Ascending aorta (tissue), 2 donors: ENCODE results near the gene SPG11. TPM values are rescaled to one million over a fixed set of nuclear protein-coding genes. Genes with fewer than 3 reads are reported as not detected.

Experiments used
- DNase-seq, 2 donors: peaks; one replicate each; pipeline ENCODE4 v3.0.0-alpha.2; 2019; ENCODE audit warnings: low spot score in 2 of 2
- H3K27ac ChIP-seq, 2 donors: fragments of 200-600 bp; sonication (generic); one replicate each; pipeline ENCODE4 v1.5.1; 2016 to 2017; ENCODE audit warnings: mild to moderate bottlenecking in 1 of 2
- H3K27me3 ChIP-seq: fragments of 200-600 bp; sonication (generic); one replicate; pipeline ENCODE4 v1.5.1; 2017
- H3K36me3 ChIP-seq, 2 donors: fragments of 200-600 bp; sonication (generic); one replicate each; pipeline ENCODE4 v1.5.1; 2016
- H3K4me1 ChIP-seq, 2 donors: fragments of 200-600 bp; sonication (generic); one replicate each; pipeline ENCODE4 v1.5.1; 2016 to 2017; ENCODE audit warnings: mild to moderate bottlenecking in 1 of 2
- H3K4me3 ChIP-seq, 2 donors: fragments of 200-600 bp; sonication (generic); one replicate each; pipeline ENCODE4 v1.5.1; 2016 to 2017; ENCODE audit warnings: mild to moderate bottlenecking in 1 of 2
- H3K9me3 ChIP-seq, 2 donors: fragments of 200-600 bp; sonication (generic); one replicate each; pipeline ENCODE4 v1.5.1; 2016
- CTCF ChIP-seq, 3 experiments: fragments of 200-600 bp in 2 of 3; fragments of 450-650 bp in 1 of 3; sonication (generic) in 2 of 3; IDR thresholded peaks; one replicate each; pipeline ENCODE4 v1.5.1; 2016 to 2019; ENCODE audit warnings: antibody characterized with exemption in 3 of 3, mild to moderate bottlenecking in 1 of 3, moderate library complexity in 1 of 3
- intact Hi-C: fragments of 100-400 bp; cut with DNase I; formaldehyde crosslinking; loops from one replicate; pipeline ENCODE4 v1.15.1; 2023
- total RNA-seq: library from RNA; depleted of rRNA; stranded (reverse); fragments of >200 nt; gene quantifications from one replicate; pipeline ENCODE4 v1.1.0, GENCODE V29; 2016

SPG11 gene
- total RNA-seq, 1 donor from 2014 or later, result 21.1 TPM

- peaks cover 0 to 14% of the 10 kb centered on the region in 2 donors for H3K4me1 ChIP-seq
- H3K36me3 ChIP-seq, result peaks cover 29 to 35% of the 10 kb centered on the region in 2 donors
- no peaks in the 10 kb centered on the region for H3K27me3 ChIP-seq
- TF ChIP-seq CTCF (IDR thresholded peaks at IDR 0.05), result no peak
- no peaks in the 10 kb centered on the region for H3K9me3 ChIP-seq
- intact Hi-C loops, result no loop called here
- no peak for DNase-seq
- H3K4me3 ChIP-seq, result no peak overlapping the region
- no peak overlapping the region for H3K27ac ChIP-seq
These were observed 4.4 kb downstream of the SPG11 start for GRCh38 chr15:44659056-44659455.

- no peak for TF ChIP-seq CTCF (IDR thresholded peaks at IDR 0.05)
- no peak overlapping the region for H3K4me3 ChIP-seq
- H3K36me3 ChIP-seq, result peaks cover 29 to 42% of the 10 kb centered on the region in 2 donors
- no peak overlapping the region for H3K27ac ChIP-seq
- intact Hi-C loops, result no loop called here
- H3K9me3 ChIP-seq, result no peaks in the 10 kb centered on the region
- H3K27me3 ChIP-seq, result no peaks in the 10 kb centered on the region
- peaks cover 0 to 11% of the 10 kb centered on the region in 2 donors for H3K4me1 ChIP-seq
- DNase-seq, result no peak
These were observed 6.1 kb downstream of the SPG11 start for GRCh38 chr15:44657378-44657777.

GRCh38 chr15:44656913-44657312 is 6.5 kb downstream of the SPG11 start:
- Histone ChIP-seq H3K9me3 (no peaks in the 10 kb centered on the region), H3K4me1 (peaks cover 0 to 6% of the 10 kb centered on the region in 2 donors), H3K27ac (no peak overlapping the region), H3K4me3 (no peak overlapping the region), H3K36me3 (peaks cover 31 to 43% of the 10 kb centered on the region in 2 donors), H3K27me3 (no peaks in the 10 kb centered on the region)
- no peak for TF ChIP-seq CTCF (IDR thresholded peaks at IDR 0.05)
- DNase-seq, result no peak
- intact Hi-C loops, result no loop called here

DNA sequence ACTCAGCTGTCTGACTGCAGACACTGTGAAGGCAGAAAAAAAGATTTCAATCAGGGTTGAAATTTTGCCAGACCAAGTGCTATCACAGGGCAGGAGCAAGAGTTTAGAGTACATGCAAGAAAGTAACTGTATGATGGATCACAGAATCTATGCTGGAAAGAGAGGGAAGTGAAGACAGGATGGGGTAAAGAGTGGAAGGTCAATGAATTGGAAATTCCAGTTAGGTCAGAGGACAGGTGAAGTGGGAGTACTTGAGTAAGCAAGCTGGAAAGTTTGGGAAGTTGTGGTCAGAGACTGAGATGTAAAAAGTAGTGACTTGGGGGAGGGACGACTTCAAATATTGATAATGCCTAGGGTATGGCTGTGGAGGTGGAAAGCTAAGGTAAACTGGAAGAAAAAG is 7.2 kb downstream of the SPG11 start:
- no peak for TF ChIP-seq CTCF (IDR thresholded peaks at IDR 0.05)
- no peak overlapping the region for H3K27ac ChIP-seq
- peaks cover 35 to 47% of the 10 kb centered on the region in 2 donors for H3K36me3 ChIP-seq
- no peak for DNase-seq
- H3K27me3 ChIP-seq, result no peaks in the 10 kb centered on the region
- H3K4me3 ChIP-seq, result no peak overlapping the region
- intact Hi-C loops, result no loop called here
- H3K9me3 ChIP-seq, result no peaks in the 10 kb centered on the region
- peaks cover 0 to 3% of the 10 kb centered on the region in 2 donors for H3K4me1 ChIP-seq

- H3K4me3 ChIP-seq, result no peak overlapping the region
- no peaks in the 10 kb centered on the region for H3K9me3 ChIP-seq
- H3K27me3 ChIP-seq, result no peaks in the 10 kb centered on the region
- intact Hi-C loops, result no loop called here
- no peak overlapping the region for H3K27ac ChIP-seq
- TF ChIP-seq CTCF (IDR thresholded peaks at IDR 0.05), result no peak
- no peak for DNase-seq
- H3K36me3 ChIP-seq, result peaks cover 40 to 61% of the 10 kb centered on the region in 2 donors
- H3K4me1 ChIP-seq, result no peaks in the 10 kb centered on the region
These were observed 8.6 kb downstream of the SPG11 start for GRCh38 chr15:44654858-44655257.

- DNase-seq, result no peak
- no peak for TF ChIP-seq CTCF (IDR thresholded peaks at IDR 0.05)
- H3K27ac ChIP-seq, result no peak overlapping the region
- intact Hi-C loops, result no loop called here
- peaks cover 30 to 57% of the 10 kb centered on the region in 2 donors for H3K36me3 ChIP-seq
- no peaks in the 10 kb centered on the region for H3K9me3 ChIP-seq
- no peaks in the 10 kb centered on the region for H3K4me1 ChIP-seq
- no peaks in the 10 kb centered on the region for H3K27me3 ChIP-seq
- no peak overlapping the region for H3K4me3 ChIP-seq
These were observed 15.8 kb downstream of the SPG11 start for GRCh38 chr15:44647637-44648036.
